HCT116 (cell line): ENCODE results near the gene TAP1. TPM values are rescaled to one million over a fixed set of nuclear protein-coding genes. Genes with fewer than 3 reads are reported as not detected.

Experiments
- ATAC-seq: fragments of 200-7000 bp; cut with Tn5 transposase; 2 replicates; pipeline ENCODE4 v1.9.1; 2020; ENCODE audit warnings: mild to moderate bottlenecking, moderate library complexity
- BruUV-seq: library from RNA; stranded (reverse); fragments of 400-500 nt; replicated peaks from 2 replicates; lab custom pipeline; 2021; lab: Mats Ljungman, UMichigan
- CTCF ChIA-PET: fragments of 300-600 bp; sonication (Branson Sonifier 250); formaldehyde crosslinking; loops from one replicate; lab custom pipeline; 2021; ENCODE audit warnings: antibody characterized with exemption; lab: Charles Lee
- POLR2A ChIA-PET: fragments of 300-600, 350-600 bp; sonication (Branson Sonifier 250); formaldehyde crosslinking; loops from one replicate; lab custom pipeline; 2021; ENCODE audit warnings: antibody characterized with exemption; lab: Charles Lee
- RAD21 ChIA-PET, 2 experiments: fragments of 300-600 bp; sonication (Branson Sonifier 250); formaldehyde crosslinking; loops; one replicate each; lab custom pipeline; 2023; ENCODE audit warnings: low total read pairs in 2 of 2; ENCODE audit not compliant: uncharacterized antibody in 2 of 2, unreplicated experiment in 2 of 2, low non-redundant PET in 1 of 2; lab: Charles Lee
- DNase-seq: peaks from one replicate; pipeline ENCODE4 v3.0.0-alpha.2; 2010; ENCODE audit warnings: low read depth, low spot score
- H2AFZ ChIP-seq: fragments of 200-600 bp; shearing (Covaris generic), sonication (generic); 2 replicates; pipeline ENCODE4 v1.6.1; 2017; ENCODE audit warnings: low read depth, mixed run types, mixed read lengths, antibody characterized with exemption, low read length; ENCODE audit not compliant: poor library complexity, severe bottlenecking
- H3K27ac ChIP-seq: 2 replicates; pipeline ENCODE4 v1.5.1; 2012; ENCODE audit warnings: low read depth, low read length
- H3K27me3 ChIP-seq: fragments of 200-600 bp; sonication (generic); 2 replicates; pipeline ENCODE4 v1.6.1; 2016; ENCODE audit warnings: mixed run types, low read length, mixed read lengths; ENCODE audit not compliant: insufficient read depth
- H3K36me3 ChIP-seq, 2 experiments: fragments of 200-500 bp in 1 of 2; fragments of 200-600 bp in 1 of 2; sonication (Bioruptor generic) in 1 of 2; sonication (generic) in 1 of 2; 2 replicates each; pipeline versions ENCODE4 v1.5.1 to v1.6.1; 2014 to 2016; ENCODE audit warnings: low read length in 2 of 2, inconsistent platforms in 1 of 2, mixed read lengths in 1 of 2, mixed run types in 1 of 2; ENCODE audit not compliant: insufficient read depth in 2 of 2, control insufficient read depth in 1 of 2
- H3K4me1 ChIP-seq, 2 experiments: fragments of 200-600 bp in 1 of 2; sonication (generic) in 1 of 2; 2 replicates each; pipeline versions ENCODE4 v1.5.1 to v1.6.1; 2012 to 2017; ENCODE audit warnings: low read length in 2 of 2, inconsistent platforms in 1 of 2, mild to moderate bottlenecking in 1 of 2, mixed read lengths in 1 of 2, mixed run types in 1 of 2, moderate library complexity in 1 of 2; ENCODE audit not compliant: insufficient read depth in 2 of 2, control insufficient read depth in 1 of 2
- H3K4me2 ChIP-seq: fragments of 200-600 bp; sonication (generic); 2 replicates; pipeline ENCODE4 v1.6.1; 2017; ENCODE audit warnings: mixed run types, low read length, mixed read lengths
- H3K4me3 ChIP-seq, 2 experiments: fragments of 200-600 bp in 1 of 2; sonication (generic) in 1 of 2; replicated peaks in 1 of 2; 2 replicates each; pipeline ENCODE4 v1.5.1; 2011 to 2016; ENCODE audit warnings: low read length in 2 of 2, control low read depth in 1 of 2, low read depth in 1 of 2, mild to moderate bottlenecking in 1 of 2, mixed read lengths in 1 of 2, mixed run types in 1 of 2
- H3K79me2 ChIP-seq: fragments of 200-600 bp; sonication (generic); 2 replicates; pipeline ENCODE4 v1.6.1; 2017; ENCODE audit warnings: mild to moderate bottlenecking, mixed run types, low read length, moderate library complexity, mixed read lengths; ENCODE audit not compliant: insufficient read depth
- H3K9ac ChIP-seq: fragments of 200-600 bp; sonication (generic); 2 replicates; pipeline ENCODE4 v1.6.1; 2016; ENCODE audit warnings: low read length, mixed read lengths
- H3K9me2 ChIP-seq: fragments of 200-600 bp; sonication (generic), shearing (Covaris generic); 2 replicates; pipeline ENCODE4 v1.6.1; 2017; ENCODE audit warnings: mixed run types, mild to moderate bottlenecking, moderate library complexity; ENCODE audit not compliant: insufficient read depth
- H3K9me3 ChIP-seq, 2 experiments: fragments of 200-500 bp in 1 of 2; fragments of 200-600 bp in 1 of 2; sonication (Bioruptor generic) in 1 of 2; sonication (generic) in 1 of 2; 2 replicates each; pipeline ENCODE4 v1.6.1; 2014 to 2017; ENCODE audit warnings: low read length in 2 of 2, mixed read lengths in 2 of 2, inconsistent platforms in 1 of 2, low read depth in 1 of 2, mild to moderate bottlenecking in 1 of 2, mixed run types in 1 of 2, moderate library complexity in 1 of 2; ENCODE audit not compliant: control insufficient read depth in 1 of 2, insufficient read depth in 1 of 2
- H4K20me1 ChIP-seq: fragments of 200-600 bp; sonication (generic), shearing (Covaris generic); 2 replicates; pipeline ENCODE4 v1.6.1; 2017; ENCODE audit warnings: mixed run types, mild to moderate bottlenecking, moderate library complexity; ENCODE audit not compliant: insufficient read depth
- CEBPB ChIP-seq: IDR thresholded peaks from 2 replicates; pipeline ENCODE4 v1.6.1; 2012; ENCODE audit warnings: low read depth
- CTCF ChIP-seq, 3 experiments: fragments of 200-600 bp in 1 of 3; sonication (generic) in 1 of 3; IDR thresholded peaks in 2 of 3; conservative IDR thresholded peaks in 1 of 3; 2 replicates each; pipeline ENCODE4 v1.5.1; 2012 to 2017; ENCODE audit warnings: low read depth in 2 of 3, low read length in 2 of 3, antibody characterized with exemption in 1 of 3, borderline replicate concordance in 1 of 3, control low read depth in 1 of 3, mild to moderate bottlenecking in 1 of 3, mixed read lengths in 1 of 3, mixed run types in 1 of 3, moderate library complexity in 1 of 3; ENCODE audit not compliant: insufficient read depth in 1 of 3
- EGR1 ChIP-seq: IDR thresholded peaks from 2 replicates; pipeline ENCODE4 v1.6.1; 2012; ENCODE audit warnings: low read depth
- ELF1 ChIP-seq: IDR thresholded peaks from 2 replicates; pipeline ENCODE4 v1.6.1; 2012; ENCODE audit warnings: low read depth, borderline replicate concordance
- EZH2phosphoT487 ChIP-seq: fragments of 200-600 bp; IDR thresholded peaks from 2 replicates; pipeline ENCODE4 v1.6.1; 2018; ENCODE audit warnings: antibody characterized with exemption, borderline replicate concordance
- FOSL1 ChIP-seq: IDR thresholded peaks from 2 replicates; pipeline ENCODE4 v1.6.1; 2012; ENCODE audit warnings: low read depth
- MAX ChIP-seq: IDR thresholded peaks from 2 replicates; pipeline ENCODE4 v1.6.1; 2012
- POLR2A ChIP-seq: IDR thresholded peaks from 2 replicates; pipeline ENCODE4 v1.7.0; 2011; ENCODE audit warnings: borderline replicate concordance; ENCODE audit not compliant: insufficient read depth, insufficient read length; ENCODE audit errors: extremely low read depth
- POLR2AphosphoS5 ChIP-seq: IDR thresholded peaks from 2 replicates; pipeline ENCODE4 v1.6.1; 2011; ENCODE audit warnings: mild to moderate bottlenecking, low read depth, low read length, moderate library complexity
- RAD21 ChIP-seq: IDR thresholded peaks from 2 replicates; pipeline ENCODE4 v1.6.1; 2012; ENCODE audit warnings: low read depth, mild to moderate bottlenecking
- SP1 ChIP-seq: IDR thresholded peaks from 2 replicates; pipeline ENCODE4 v1.6.1; 2012; ENCODE audit warnings: low read depth
- ZFX ChIP-seq: fragments of 450-650 bp; IDR thresholded peaks from 2 replicates; pipeline ENCODE4 v1.6.1; 2017
- ZNF274 ChIP-seq: fragments of 200-500 bp; sonication (Bioruptor generic); IDR thresholded peaks from 2 replicates; pipeline ENCODE4 v1.6.1; 2014; ENCODE audit warnings: mild to moderate bottlenecking, low read depth, low read length, inconsistent platforms
- intact Hi-C: fragments of 100-400 bp; cut with micrococcal nuclease; formaldehyde crosslinking; loops from 2 replicates; pipeline ENCODE4 v1.10.0; 2022
- total RNA-seq: library from RNA; stranded (reverse); gene quantifications from one replicate; pipeline ENCODE4 v1.2.1, GENCODE V29; 2021; ENCODE audit not compliant: unreplicated experiment

The TAP1 gene
- total RNA-seq, 1 experiment from 2014 or later: 32.2 TPM

- Histone ChIP-seq H3K4me1 (peaks cover 8 to 17% of the 10 kb centered on the region in 2 experiments; a peak in 3 of 4 replicates), H3K9ac (peak overlapping the region; percentile 93), H3K27ac (peak overlapping the region; percentile 84), H3K36me3 (no peaks in the 10 kb centered on the region; a peak in 1 of 4 replicates), H3K9me3 (no peaks in the 10 kb centered on the region), H3K4me2 (peak overlapping the region; percentile 99), H3K9me2 (no peaks in the 10 kb centered on the region), H2AFZ (peak overlapping the region; percentile 91), H3K4me3 (peak overlapping the region; percentile 88 to 95), H3K79me2 (no peaks in the 10 kb centered on the region), H4K20me1 (no peaks in the 10 kb centered on the region), H3K27me3 (no peaks in the 10 kb centered on the region)
- peak; percentile 13 for ATAC-seq
- ChIA-PET POLR2A (interaction anchor here (1.2 to 3.5 kb wide), 3 partner anchors 8 to 119 kb away, joined by 12 to 25 read pairs (median 19); partner anchors contain the start of genes PSMB8 and TAP2), CTCF (interaction anchor here (0.7 to 5.9 kb wide), 11 partner anchors 8 to 137 kb away, joined by 3 to 80 read pairs (median 5); partner anchors contain the start of genes HLA-DMA and TAP2), RAD21 (interaction anchor here (0.8 to 1.5 kb wide), 3 partner anchors 13 to 15 kb away, joined by 3 to 16 read pairs (median 3); partner anchors contain the start of gene TAP2 (in 2 of the 2))
- no peak for DNase-seq
- no peak for TF ChIP-seq EZH2phosphoT487
- TF ChIP-seq MAX: no peak
- TF ChIP-seq FOSL1: no peak
- TF ChIP-seq ELF1: no peak
- TF ChIP-seq POLR2A: no peak
- TF ChIP-seq SP1: no peak; the same call in 1 of the 2 replicates
- TF ChIP-seq POLR2AphosphoS5: no peak
- TF ChIP-seq ZFX: no peak
- TF ChIP-seq EGR1: no peak
- TF ChIP-seq RAD21: no peak
- TF ChIP-seq CTCF (IDR thresholded peaks at IDR 0.05 in 2 of 3, conservative IDR thresholded peaks at IDR 0.05 in 1 of 3; ENCODE audit: borderline replicate concordance in 1 of 3, insufficient read depth in 1 of 3, low read depth in 2 of 3, low read length in 2 of 3): no peak
- no peak for TF ChIP-seq ZNF274
- TF ChIP-seq CEBPB: no peak
- BruUV-seq: no TSS peak
- intact Hi-C loops: no loop called here
These were observed 512 bp downstream of the TAP1 start for GRCh38 chr6:32852844-32853540.
